ENCODE measurements around the gene CACNA1S. TPM values are rescaled to one million over a fixed set of nuclear protein-coding genes. Genes with fewer than 3 reads are reported as not detected.

The CACNA1S gene
- total and polyA plus RNA-seq, 2 of the 13 experiments (the other 11 are each of a cell fraction or from before 2014, with no cell fraction given): not detected

GRCh38 chr1:201125019-201125418, 12.8 kb upstream of the CACNA1S start:
- intact Hi-C loops (cut with micrococcal nuclease; ENCODE audit: unreplicated experiment): loop anchor here (5.0 kb wide), 1 partner anchor 97 kb away; no protein-coding TSS in a partner anchor
- peaks cover 11% of the 10 kb centered on the region for H3K4me1 ChIP-seq (ENCODE audit: insufficient read depth, low read length)
- no peak for FAIRE-seq

More at GRCh38 chr1:201125019-201125418, 12.8 kb upstream of the CACNA1S start:
- no peak for TF ChIP-seq ZSCAN22 (CRISPR knock-in tag; IDR thresholded peaks at IDR 0.05)
- TF ChIP-seq NBN (conservative IDR thresholded peaks at IDR 0.05): no peak
- TF ChIP-seq RARG (CRISPR knock-in tag; IDR thresholded peaks at IDR 0.05; ENCODE audit: low read depth): no peak
- no peak for TF ChIP-seq ZNF44 (CRISPR knock-in tag; IDR thresholded peaks at IDR 0.05)
- TF ChIP-seq SAFB2 (CRISPR knock-in tag; IDR thresholded peaks at IDR 0.05; ENCODE audit: borderline replicate concordance, low read depth): no peak
- no peak for TF ChIP-seq ZNF264 (CRISPR knock-in tag; IDR thresholded peaks at IDR 0.05)
- TF ChIP-seq ZNF687 (CRISPR knock-in tag; IDR thresholded peaks at IDR 0.05): no peak
- no peak for TF ChIP-seq CBX5 (CRISPR knock-in tag; IDR thresholded peaks at IDR 0.05; ENCODE audit: borderline replicate concordance)
- TF ChIP-seq ZNF121 (CRISPR knock-in tag; IDR thresholded peaks at IDR 0.05): no peak
- no peak for TF ChIP-seq HNRNPH1 (optimal IDR thresholded peaks at IDR 0.05; ENCODE audit: low read depth, low read length)
- no peak for TF ChIP-seq YY1 (IDR thresholded peaks at IDR 0.05; ENCODE audit: insufficient read depth, insufficient replicate concordance, low read depth, low read length)
- TF ChIP-seq ZKSCAN8 (CRISPR knock-in tag; IDR thresholded peaks at IDR 0.05; ENCODE audit: borderline replicate concordance): no peak
- in situ Hi-C loops (cut with HindIII; ENCODE audit: extremely low pct_ligation_motif_present, low pct_unique_long_range_greater_than_20kb): no loop called here
- ChIA-PET POLR2A (no interaction called here), CTCF (ENCODE audit: low intra/inter-chr PET ratio, low total read pairs) (no interaction called here)
- ATAC-seq (no peak), DNase-seq (ENCODE audit: low spot score) (no peak)
- H3K36me3 ChIP-seq (replicated peaks in 1 of 2; ENCODE audit: control insufficient read depth in 1 of 2, insufficient read depth in 2 of 2, low read length in 2 of 2): no peaks in the 10 kb centered on the region
- no peaks in the 10 kb centered on the region for H3K79me2 ChIP-seq (ENCODE audit: insufficient read depth, low read length)
- no peak overlapping the region for H3K9ac ChIP-seq (ENCODE audit: insufficient read depth, low read depth, low read length)
- no peak overlapping the region for H3K27ac ChIP-seq (ENCODE audit: extremely low read length, insufficient read depth, low read length)
- H4K20me1 ChIP-seq (ENCODE audit: insufficient read depth, low read length): no peaks in the 10 kb centered on the region
- H2AFZ ChIP-seq (ENCODE audit: low read length): no peak overlapping the region
- no TSS peak for BruUV-seq (replicated peaks)
- no peak overlapping the region for H3K4me3 ChIP-seq (replicated peaks in 1 of 3; ENCODE audit: insufficient read depth in 1 of 3, low read depth in 2 of 3, low read length in 3 of 3)
- peaks cover 10 to 67% of the 10 kb centered on the region in 2 experiments for H3K27me3 ChIP-seq (ENCODE audit: control insufficient read depth in 1 of 2, insufficient read depth in 2 of 2, low read length in 2 of 2)
- WGBS (ENCODE audit: low lambda C conversion rate): 49% methylated on average over 8 of the region's 9 CpGs
- H3K4me2 ChIP-seq (ENCODE audit: low read depth, low read length): no peak overlapping the region
- H3K9me3 ChIP-seq (ENCODE audit: low read length): no peaks in the 10 kb centered on the region
